ENCODE measurements around the gene HMGCR.

DNA sequence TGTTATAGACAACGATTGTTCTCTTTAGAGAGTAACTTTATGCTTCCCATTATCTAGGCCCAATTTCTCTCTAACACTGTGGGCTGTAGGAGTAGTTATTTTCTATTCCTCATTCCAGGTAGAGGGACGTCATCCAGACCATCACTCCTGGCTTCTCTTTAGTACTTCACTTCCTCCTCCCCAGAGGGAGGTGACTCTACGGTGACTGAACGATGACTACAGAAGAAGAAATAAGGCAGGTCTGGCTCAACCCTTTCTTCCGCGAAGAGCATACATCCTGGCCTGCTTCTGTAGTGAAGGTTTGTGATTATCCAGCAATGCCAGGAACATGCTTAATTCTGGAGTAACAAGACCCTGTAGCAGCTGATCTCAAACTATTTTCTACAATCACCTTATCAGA, 50.8 kb downstream of the HMGCR start:
- TF ChIP-seq, protein P1, sequence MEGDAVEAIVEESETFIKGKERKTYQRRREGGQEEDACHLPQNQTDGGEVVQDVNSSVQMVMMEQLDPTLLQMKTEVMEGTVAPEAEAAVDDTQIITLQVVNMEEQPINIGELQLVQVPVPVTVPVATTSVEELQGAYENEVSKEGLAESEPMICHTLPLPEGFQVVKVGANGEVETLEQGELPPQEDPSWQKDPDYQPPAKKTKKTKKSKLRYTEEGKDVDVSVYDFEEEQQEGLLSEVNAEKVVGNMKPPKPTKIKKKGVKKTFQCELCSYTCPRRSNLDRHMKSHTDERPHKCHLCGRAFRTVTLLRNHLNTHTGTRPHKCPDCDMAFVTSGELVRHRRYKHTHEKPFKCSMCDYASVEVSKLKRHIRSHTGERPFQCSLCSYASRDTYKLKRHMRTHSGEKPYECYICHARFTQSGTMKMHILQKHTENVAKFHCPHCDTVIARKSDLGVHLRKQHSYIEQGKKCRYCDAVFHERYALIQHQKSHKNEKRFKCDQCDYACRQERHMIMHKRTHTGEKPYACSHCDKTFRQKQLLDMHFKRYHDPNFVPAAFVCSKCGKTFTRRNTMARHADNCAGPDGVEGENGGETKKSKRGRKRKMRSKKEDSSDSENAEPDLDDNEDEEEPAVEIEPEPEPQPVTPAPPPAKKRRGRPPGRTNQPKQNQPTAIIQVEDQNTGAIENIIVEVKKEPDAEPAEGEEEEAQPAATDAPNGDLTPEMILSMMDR (IDR thresholded peaks at IDR 0.05), result no peak
- no peak for TF ChIP-seq POLR2A (IDR thresholded peaks at IDR 0.05)

Measured in uterus (tissue), 2 donors.